ENCODE data around the gene MAN1A1. TPM values are rescaled to one million over a fixed set of nuclear protein-coding genes. Genes with fewer than 3 reads are reported as not detected.

Gene MAN1A1
- polyA plus RNA-seq, 1 donor from 2014 or later: 4.6 TPM

- no peak overlapping the region for H3K4me2 ChIP-seq (ENCODE audit: low read length)
- no peaks in the 10 kb centered on the region for H3K9me2 ChIP-seq (ENCODE audit: insufficient read depth, low read length)
- no peaks in the 10 kb centered on the region for H3K79me2 ChIP-seq (replicated peaks; ENCODE audit: insufficient read depth, low read length)
- H4K20me1 ChIP-seq (ENCODE audit: insufficient read depth): no peaks in the 10 kb centered on the region
- H2AFZ ChIP-seq (ENCODE audit: low read depth, low read length): no peak overlapping the region
- no peaks in the 10 kb centered on the region for H3K36me3 ChIP-seq (ENCODE audit: insufficient read depth, low read length)
- H3K27me3 ChIP-seq (ENCODE audit: insufficient read depth, low read depth, low read length): no peaks in the 10 kb centered on the region
- H3F3A ChIP-seq (ENCODE audit: insufficient read depth, low read length, poor library complexity, severe bottlenecking): no peaks in the 10 kb centered on the region
- H3K27ac ChIP-seq (ENCODE audit: low read length): no peak overlapping the region
- H3K4me3 ChIP-seq (ENCODE audit: low read length): no peak overlapping the region
- TF ChIP-seq SMC3 (conservative IDR thresholded peaks at IDR 0.05; ENCODE audit: poor library complexity): no peak
- no peak for TF ChIP-seq TAF1 (IDR thresholded peaks at IDR 0.05; ENCODE audit: low read depth)
- TF ChIP-seq, protein P1, sequence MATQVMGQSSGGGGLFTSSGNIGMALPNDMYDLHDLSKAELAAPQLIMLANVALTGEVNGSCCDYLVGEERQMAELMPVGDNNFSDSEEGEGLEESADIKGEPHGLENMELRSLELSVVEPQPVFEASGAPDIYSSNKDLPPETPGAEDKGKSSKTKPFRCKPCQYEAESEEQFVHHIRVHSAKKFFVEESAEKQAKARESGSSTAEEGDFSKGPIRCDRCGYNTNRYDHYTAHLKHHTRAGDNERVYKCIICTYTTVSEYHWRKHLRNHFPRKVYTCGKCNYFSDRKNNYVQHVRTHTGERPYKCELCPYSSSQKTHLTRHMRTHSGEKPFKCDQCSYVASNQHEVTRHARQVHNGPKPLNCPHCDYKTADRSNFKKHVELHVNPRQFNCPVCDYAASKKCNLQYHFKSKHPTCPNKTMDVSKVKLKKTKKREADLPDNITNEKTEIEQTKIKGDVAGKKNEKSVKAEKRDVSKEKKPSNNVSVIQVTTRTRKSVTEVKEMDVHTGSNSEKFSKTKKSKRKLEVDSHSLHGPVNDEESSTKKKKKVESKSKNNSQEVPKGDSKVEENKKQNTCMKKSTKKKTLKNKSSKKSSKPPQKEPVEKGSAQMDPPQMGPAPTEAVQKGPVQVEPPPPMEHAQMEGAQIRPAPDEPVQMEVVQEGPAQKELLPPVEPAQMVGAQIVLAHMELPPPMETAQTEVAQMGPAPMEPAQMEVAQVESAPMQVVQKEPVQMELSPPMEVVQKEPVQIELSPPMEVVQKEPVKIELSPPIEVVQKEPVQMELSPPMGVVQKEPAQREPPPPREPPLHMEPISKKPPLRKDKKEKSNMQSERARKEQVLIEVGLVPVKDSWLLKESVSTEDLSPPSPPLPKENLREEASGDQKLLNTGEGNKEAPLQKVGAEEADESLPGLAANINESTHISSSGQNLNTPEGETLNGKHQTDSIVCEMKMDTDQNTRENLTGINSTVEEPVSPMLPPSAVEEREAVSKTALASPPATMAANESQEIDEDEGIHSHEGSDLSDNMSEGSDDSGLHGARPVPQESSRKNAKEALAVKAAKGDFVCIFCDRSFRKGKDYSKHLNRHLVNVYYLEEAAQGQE (IDR thresholded peaks at IDR 0.05; ENCODE audit: borderline replicate concordance): no peak
- no peak for TF ChIP-seq MXI1 (conservative IDR thresholded peaks at IDR 0.05; ENCODE audit: poor library complexity, severe bottlenecking)
- TF ChIP-seq POLR2AphosphoS5 (IDR thresholded peaks at IDR 0.05): no peak
- TF ChIP-seq EZH2 (IDR thresholded peaks at IDR 0.05; ENCODE audit: borderline replicate concordance, insufficient read depth, low read length, poor library complexity, severe bottlenecking): no peak
- TF ChIP-seq, protein P2, sequence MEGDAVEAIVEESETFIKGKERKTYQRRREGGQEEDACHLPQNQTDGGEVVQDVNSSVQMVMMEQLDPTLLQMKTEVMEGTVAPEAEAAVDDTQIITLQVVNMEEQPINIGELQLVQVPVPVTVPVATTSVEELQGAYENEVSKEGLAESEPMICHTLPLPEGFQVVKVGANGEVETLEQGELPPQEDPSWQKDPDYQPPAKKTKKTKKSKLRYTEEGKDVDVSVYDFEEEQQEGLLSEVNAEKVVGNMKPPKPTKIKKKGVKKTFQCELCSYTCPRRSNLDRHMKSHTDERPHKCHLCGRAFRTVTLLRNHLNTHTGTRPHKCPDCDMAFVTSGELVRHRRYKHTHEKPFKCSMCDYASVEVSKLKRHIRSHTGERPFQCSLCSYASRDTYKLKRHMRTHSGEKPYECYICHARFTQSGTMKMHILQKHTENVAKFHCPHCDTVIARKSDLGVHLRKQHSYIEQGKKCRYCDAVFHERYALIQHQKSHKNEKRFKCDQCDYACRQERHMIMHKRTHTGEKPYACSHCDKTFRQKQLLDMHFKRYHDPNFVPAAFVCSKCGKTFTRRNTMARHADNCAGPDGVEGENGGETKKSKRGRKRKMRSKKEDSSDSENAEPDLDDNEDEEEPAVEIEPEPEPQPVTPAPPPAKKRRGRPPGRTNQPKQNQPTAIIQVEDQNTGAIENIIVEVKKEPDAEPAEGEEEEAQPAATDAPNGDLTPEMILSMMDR (IDR thresholded peaks at IDR 0.05; ENCODE audit: poor library complexity, severe bottlenecking): no peak
- no peak for TF ChIP-seq RAD21 (conservative IDR thresholded peaks at IDR 0.05)
- no peak for TF ChIP-seq EP300 (conservative IDR thresholded peaks at IDR 0.05; ENCODE audit: poor library complexity, severe bottlenecking)
- no peaks in the 10 kb centered on the region for H3K9me3 ChIP-seq (ENCODE audit: low read length)
- no peak overlapping the region for H3K9ac ChIP-seq (ENCODE audit: low read length)
Measured at GRCh38 chr6:119183457-119183856, 166.1 kb downstream of the MAN1A1 start.

GRCh38 chr6:119182875-119183274, 166.7 kb downstream of the MAN1A1 start:
- no peaks in the 10 kb centered on the region for H3K27me3 ChIP-seq (ENCODE audit: insufficient read depth, low read depth, low read length)
- no peak for TF ChIP-seq EZH2 (IDR thresholded peaks at IDR 0.05; ENCODE audit: borderline replicate concordance, insufficient read depth, low read length, poor library complexity, severe bottlenecking)
- TF ChIP-seq, protein P2 (IDR thresholded peaks at IDR 0.05; ENCODE audit: poor library complexity, severe bottlenecking): no peak
- TF ChIP-seq MXI1 (conservative IDR thresholded peaks at IDR 0.05; ENCODE audit: poor library complexity, severe bottlenecking): no peak
- TF ChIP-seq, protein P1 (IDR thresholded peaks at IDR 0.05; ENCODE audit: borderline replicate concordance): no peak
- no peak for TF ChIP-seq RAD21 (conservative IDR thresholded peaks at IDR 0.05)
- no peak for TF ChIP-seq TAF1 (IDR thresholded peaks at IDR 0.05; ENCODE audit: low read depth)
- TF ChIP-seq POLR2AphosphoS5 (IDR thresholded peaks at IDR 0.05): no peak
- TF ChIP-seq EP300 (conservative IDR thresholded peaks at IDR 0.05; ENCODE audit: poor library complexity, severe bottlenecking): no peak
- TF ChIP-seq SMC3 (conservative IDR thresholded peaks at IDR 0.05; ENCODE audit: poor library complexity): no peak

More at GRCh38 chr6:119182875-119183274, 166.7 kb downstream of the MAN1A1 start:
- H3K4me2 ChIP-seq (ENCODE audit: low read length): no peak overlapping the region
- H3K36me3 ChIP-seq (ENCODE audit: insufficient read depth, low read length): no peaks in the 10 kb centered on the region
- H3K9me3 ChIP-seq (ENCODE audit: low read length): no peaks in the 10 kb centered on the region
- no peaks in the 10 kb centered on the region for H3K79me2 ChIP-seq (replicated peaks; ENCODE audit: insufficient read depth, low read length)
- no peak overlapping the region for H3K27ac ChIP-seq (ENCODE audit: low read length)
- no peaks in the 10 kb centered on the region for H4K20me1 ChIP-seq (ENCODE audit: insufficient read depth)
- no peak overlapping the region for H3K9ac ChIP-seq (ENCODE audit: low read length)
- H3K4me3 ChIP-seq (ENCODE audit: low read length): no peak overlapping the region
- H3K9me2 ChIP-seq (ENCODE audit: insufficient read depth, low read length): no peaks in the 10 kb centered on the region
- H3F3A ChIP-seq (ENCODE audit: insufficient read depth, low read length, poor library complexity, severe bottlenecking): no peaks in the 10 kb centered on the region
- no peak overlapping the region for H2AFZ ChIP-seq (ENCODE audit: low read depth, low read length)

Data from neural cell (in vitro differentiated cells).